Lower leg skin (tissue), 4 donors: ENCODE data around the gene SGO2. TPM values are rescaled to one million over a fixed set of nuclear protein-coding genes. Genes with fewer than 3 reads are reported as not detected.

ENCODE experiments used
- DNase-seq, 2 donors: peaks; one replicate each; pipeline ENCODE4 v3.0.0-alpha.2; 2019; ENCODE audit warnings: low spot score in 2 of 2
- H3K4me3 ChIP-seq: fragments of 200-600 bp; sonication (generic); 2 replicates; pipeline ENCODE4 v1.5.1; 2017; ENCODE audit warnings: mild to moderate bottlenecking, low read depth; ENCODE audit not compliant: poor library complexity, severe bottlenecking
- POLR2A ChIP-seq, 2 donors: fragments of 450-650 bp; IDR thresholded peaks; one replicate each; pipeline ENCODE4 v1.6.1; 2016 to 2017; ENCODE audit warnings: antibody characterized with exemption in 2 of 2, mild to moderate bottlenecking in 1 of 2, moderate library complexity in 1 of 2
- WGBS, 2 donors: methylation state at CpG; one replicate each; pipeline ENCODE4 v1.1.5; 2018; 5-methylcytosine and 5-hydroxymethylcytosine counted together
- intact Hi-C: fragments of 100-400 bp; cut with DNase I; formaldehyde crosslinking; loops from one replicate; pipeline ENCODE4 v1.15.0; 2023; ENCODE audit warnings: low total_unique reads
- total RNA-seq, 4 donors: library from RNA; depleted of rRNA; stranded (reverse); fragments of >200 nt; gene quantifications; one replicate each; pipeline ENCODE4 v1.1.0, GENCODE V29; 2016
- TF ChIP-seq, protein P1 (sequence below), 3 donors: fragments of 450-650 bp; IDR thresholded peaks; one replicate each; pipeline ENCODE4 v1.5.1; 2016; ENCODE audit warnings: antibody characterized with exemption in 3 of 3, mild to moderate bottlenecking in 3 of 3, moderate library complexity in 2 of 3

SGO2 gene
- total RNA-seq, 4 donors from 2014 or later, result 0.57 to 3.5 (median 1.5) TPM

DNA sequence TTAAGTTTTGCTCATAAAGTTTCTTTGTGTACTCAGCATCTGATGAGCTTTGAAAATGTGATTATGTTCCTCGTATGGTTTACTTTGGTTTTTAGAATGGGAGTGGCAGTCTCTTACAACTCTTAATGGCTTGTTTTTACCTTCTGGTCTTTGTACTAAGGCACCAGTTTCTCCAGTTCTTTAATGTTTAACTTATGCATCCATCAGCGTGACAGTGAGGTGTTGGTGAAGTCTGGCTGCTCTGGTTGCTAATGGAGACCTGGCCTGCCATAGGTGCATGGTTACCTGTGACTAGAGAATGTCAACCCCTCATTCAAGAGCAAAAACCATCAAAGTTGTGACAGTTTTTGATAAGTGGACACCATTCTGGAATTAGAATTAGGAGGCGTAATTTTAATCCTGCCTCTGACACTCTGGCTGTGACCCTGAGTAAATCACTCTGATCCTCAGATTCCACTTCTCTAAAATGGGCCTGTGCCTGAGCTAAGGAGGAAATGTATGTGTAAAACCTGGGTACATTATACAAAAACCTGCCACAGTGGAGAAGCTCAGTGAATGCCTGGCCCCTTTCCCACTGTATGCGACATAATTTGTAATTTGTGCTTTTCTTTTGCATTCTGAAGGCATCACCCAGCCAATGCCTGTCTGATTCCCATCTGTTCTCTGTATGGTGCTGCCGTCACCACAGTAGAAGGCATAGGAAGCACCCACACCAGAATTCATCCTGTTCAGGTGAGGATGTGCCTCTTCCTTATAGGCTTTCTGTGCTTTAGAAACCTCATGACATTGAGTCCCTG lies 71.0 kb downstream of the SGO2 start:
- WGBS, 2 donors, result 81 to 87% methylated on average over 5 of the region's 5 CpGs
- no peak for DNase-seq
- TF ChIP-seq POLR2A (IDR thresholded peaks at IDR 0.05), result no peak
- TF ChIP-seq, protein P1, sequence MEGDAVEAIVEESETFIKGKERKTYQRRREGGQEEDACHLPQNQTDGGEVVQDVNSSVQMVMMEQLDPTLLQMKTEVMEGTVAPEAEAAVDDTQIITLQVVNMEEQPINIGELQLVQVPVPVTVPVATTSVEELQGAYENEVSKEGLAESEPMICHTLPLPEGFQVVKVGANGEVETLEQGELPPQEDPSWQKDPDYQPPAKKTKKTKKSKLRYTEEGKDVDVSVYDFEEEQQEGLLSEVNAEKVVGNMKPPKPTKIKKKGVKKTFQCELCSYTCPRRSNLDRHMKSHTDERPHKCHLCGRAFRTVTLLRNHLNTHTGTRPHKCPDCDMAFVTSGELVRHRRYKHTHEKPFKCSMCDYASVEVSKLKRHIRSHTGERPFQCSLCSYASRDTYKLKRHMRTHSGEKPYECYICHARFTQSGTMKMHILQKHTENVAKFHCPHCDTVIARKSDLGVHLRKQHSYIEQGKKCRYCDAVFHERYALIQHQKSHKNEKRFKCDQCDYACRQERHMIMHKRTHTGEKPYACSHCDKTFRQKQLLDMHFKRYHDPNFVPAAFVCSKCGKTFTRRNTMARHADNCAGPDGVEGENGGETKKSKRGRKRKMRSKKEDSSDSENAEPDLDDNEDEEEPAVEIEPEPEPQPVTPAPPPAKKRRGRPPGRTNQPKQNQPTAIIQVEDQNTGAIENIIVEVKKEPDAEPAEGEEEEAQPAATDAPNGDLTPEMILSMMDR (IDR thresholded peaks at IDR 0.05), result no peak
- H3K4me3 ChIP-seq, result no peak overlapping the region
- intact Hi-C loops, result no loop called here

- intact Hi-C loops, result no loop called here
- WGBS, 2 donors, result 88 to 90% methylated on average over 3 of the region's 3 CpGs
- H3K4me3 ChIP-seq, result no peak overlapping the region
- no peak for DNase-seq
- no peak for TF ChIP-seq POLR2A (IDR thresholded peaks at IDR 0.05)
- TF ChIP-seq, protein P1 (IDR thresholded peaks at IDR 0.05), result no peak
Observed at GRCh38 chr2:200599206-200599605, 73.2 kb downstream of the SGO2 start.

- DNase-seq, result no peak
- intact Hi-C loops, result no loop called here
- H3K4me3 ChIP-seq, result no peak overlapping the region
- TF ChIP-seq, protein P1 (IDR thresholded peaks at IDR 0.05), result no peak
- TF ChIP-seq POLR2A (IDR thresholded peaks at IDR 0.05), result no peak
- 80 to 83% methylated on average over 7 of the region's 7 CpGs for WGBS, 2 donors
Observed at GRCh38 chr2:200600549-200601225, 74.7 kb downstream of the SGO2 start.

- 97 to 98% methylated on average over 4 of the region's 4 CpGs for WGBS, 2 donors
- no peak for DNase-seq
- no peak for TF ChIP-seq POLR2A (IDR thresholded peaks at IDR 0.05)
- TF ChIP-seq, protein P1 (IDR thresholded peaks at IDR 0.05), result no peak
- intact Hi-C loops, result no loop called here
- no peak overlapping the region for H3K4me3 ChIP-seq
Observed at GRCh38 chr2:200602584-200602983, 76.6 kb downstream of the SGO2 start.

GRCh38 chr2:200603972-200604371 lies 78.0 kb downstream of the SGO2 start:
- intact Hi-C loops, result no loop called here
- TF ChIP-seq, protein P1 (IDR thresholded peaks at IDR 0.05), result no peak
- no peak for TF ChIP-seq POLR2A (IDR thresholded peaks at IDR 0.05)
- 57 to 59% methylated on average over 3 of the region's 3 CpGs for WGBS, 2 donors

More at GRCh38 chr2:200603972-200604371, 78.0 kb downstream of the SGO2 start:
- no peak for DNase-seq
- no peak overlapping the region for H3K4me3 ChIP-seq
